Measurements from ENCODE around the gene PSMG4. TPM values are rescaled to one million over a fixed set of nuclear protein-coding genes. Genes with fewer than 3 reads are reported as not detected.

The PSMG4 gene
- total RNA-seq, 1 experiment from 2014 or later: 36.9 TPM

Other genes with a start within 250 kb of the PSMG4 start
- gene RIPK1, start 190.5 kb upstream of the PSMG4 start, total RNA-seq (2014; rRNA removed; shearing (Covaris generic); ENCODE audit: low replicate concordance): 10.1 and 12.3 TPM in 2 replicates
- 5.8 and 9.6 TPM in 2 replicates for gene BPHL, start 140.2 kb upstream of the PSMG4 start, total RNA-seq (2014; rRNA removed; shearing (Covaris generic); ENCODE audit: low replicate concordance)
- gene TUBB2A, start 101.4 kb upstream of the PSMG4 start, total RNA-seq (2014; rRNA removed; shearing (Covaris generic); ENCODE audit: low replicate concordance): 73.2 and 92.0 TPM in 2 replicates
- gene TUBB2B, start 31.3 kb upstream of the PSMG4 start, total RNA-seq (2014; rRNA removed; shearing (Covaris generic); ENCODE audit: low replicate concordance): 8.6 and 27.6 TPM in 2 replicates
- gene SLC22A23, start 198.1 kb downstream of the PSMG4 start, total RNA-seq (2014; rRNA removed; shearing (Covaris generic); ENCODE audit: low replicate concordance): 0.12 and 2.8 TPM in 2 replicates

Data from MG63 (cell line).